ENCODE measurements around the gene CTNNA1.

GRCh38 chr5:138807182-138807581, 54.0 kb downstream of the CTNNA1 start:
- no peak for TF ChIP-seq CTCF (IDR thresholded peaks at IDR 0.05)
- TF ChIP-seq POLR2A (IDR thresholded peaks at IDR 0.05), result no peak

Data from adrenal gland (tissue), 5 donors.